Stimulated activated CD8-positive, alpha-beta memory T cell treated with anti-CD3 and anti-CD28 coated beads, Interleukin-4, amount 100 ng/mL, for 1 hour (primary cell): Measurements from ENCODE around the gene FMO1.
"Not testable (repeated sequence)": the region's sequence is repeated elsewhere in the genome, so short reads cannot be mapped to it uniquely, and the experiment has no call there.

Experiments
- DNase-seq, 2 donors: peaks; one replicate each; pipeline ENCODE4 v3.0.0-alpha.2; 2020; ENCODE audit warnings: low read depth in 2 of 2, low spot score in 1 of 2

FMO1 gene

GRCh38 chr1:171279234-171279633 lies 30.9 kb downstream of the FMO1 start:
- no peak for DNase-seq

DNA sequence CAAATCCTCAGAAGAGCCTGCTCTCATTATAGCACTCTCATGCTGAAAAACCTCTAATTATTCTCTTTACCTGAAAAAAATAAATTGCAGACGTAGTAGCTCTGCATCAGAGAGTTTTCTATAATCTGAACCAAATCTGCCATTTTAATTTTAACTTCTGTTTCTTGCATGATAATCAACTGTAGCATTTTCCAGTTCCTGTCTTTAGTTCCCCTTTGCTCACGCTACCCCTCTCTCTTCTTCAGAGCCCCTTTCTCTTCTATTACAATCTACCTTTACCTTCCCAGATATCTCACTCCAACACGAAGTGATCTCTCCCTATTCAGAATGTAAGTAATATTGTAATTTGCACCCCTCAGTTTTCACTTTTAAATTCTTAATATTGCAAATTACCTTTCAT lies 31.4 kb downstream of the FMO1 start:
- no peak for DNase-seq

DNA sequence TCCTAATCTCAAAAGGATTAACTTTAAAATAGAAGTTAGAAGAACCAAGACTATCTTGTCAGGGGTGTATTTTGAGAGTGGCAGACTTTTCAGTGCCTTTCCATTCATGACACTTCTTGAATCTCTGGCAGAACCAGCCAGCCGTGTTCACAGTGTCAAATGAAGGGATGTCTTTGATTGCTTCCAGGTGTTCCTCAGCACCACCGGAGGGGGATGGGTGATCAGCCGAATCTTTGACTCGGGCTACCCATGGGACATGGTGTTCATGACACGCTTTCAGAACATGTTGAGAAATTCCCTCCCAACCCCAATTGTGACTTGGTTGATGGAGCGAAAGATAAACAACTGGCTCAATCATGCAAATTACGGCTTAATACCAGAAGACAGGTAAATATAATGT lies 32.3 kb downstream of the FMO1 start:
- DNase-seq = no peak

GRCh38 chr1:171286032-171286705 lies 37.9 kb downstream of the FMO1 start:
- no peak for DNase-seq

DNA sequence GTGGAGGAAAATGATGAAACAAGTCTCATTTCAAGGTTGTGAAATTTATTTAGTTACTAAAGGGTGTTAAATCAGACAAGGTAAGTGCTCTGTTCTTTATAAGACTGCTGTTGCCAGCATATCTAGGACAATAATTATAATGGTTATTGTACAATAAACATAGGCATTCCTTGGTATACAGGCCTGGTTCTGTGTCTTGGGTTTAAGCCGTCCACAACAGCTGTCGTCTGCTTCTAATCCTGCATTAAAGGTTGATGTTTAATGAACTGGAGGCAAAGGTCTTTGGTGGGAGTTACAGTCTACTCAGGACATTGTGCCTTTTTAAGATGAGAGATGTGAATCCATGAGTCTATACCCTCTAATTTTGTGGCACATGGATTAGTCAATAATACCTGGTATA lies 42.3 kb downstream of the FMO1 start:
- no peak for DNase-seq

DNA sequence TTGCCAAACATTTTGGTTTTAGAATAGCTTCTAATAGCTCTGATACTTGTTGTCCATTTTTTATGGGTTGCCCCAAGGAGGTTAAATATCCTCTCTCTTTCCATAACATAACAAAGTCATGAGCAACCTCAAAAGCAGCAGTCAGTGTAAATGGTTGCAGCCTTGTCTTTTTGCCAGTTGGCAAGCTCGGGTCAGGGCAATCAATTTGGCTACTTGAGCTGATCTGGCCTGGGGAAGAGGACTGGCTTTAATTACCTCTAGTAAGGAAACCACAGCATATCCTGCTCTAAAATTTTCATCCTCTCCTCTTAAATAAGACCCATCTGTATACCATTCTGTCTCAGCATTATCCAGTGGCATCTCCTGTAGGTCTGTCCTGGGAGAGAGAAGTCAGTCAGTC lies 44.5 kb downstream of the FMO1 start:
- no peak for DNase-seq

DNA sequence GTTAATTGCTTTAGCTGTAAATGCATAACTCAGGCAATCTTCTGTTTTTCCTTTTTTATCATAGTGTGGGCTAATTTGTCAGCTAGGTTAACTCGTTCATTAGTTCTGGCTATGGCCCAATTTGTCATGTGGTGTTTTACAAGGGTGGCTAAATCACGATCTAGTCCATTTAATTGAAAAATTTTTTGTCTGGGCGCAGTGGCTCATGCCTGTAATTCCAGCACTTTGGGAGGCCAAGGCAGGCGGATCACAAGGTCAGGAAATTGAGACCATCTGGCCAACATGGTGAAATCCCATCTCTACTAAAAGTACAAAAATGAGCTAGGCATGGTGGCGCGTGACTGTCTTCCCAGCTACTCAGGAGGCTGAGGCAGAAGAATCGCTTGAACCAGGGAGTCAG lies 47.1 kb downstream of the FMO1 start:
- not testable (repeated sequence) for DNase-seq

DNA sequence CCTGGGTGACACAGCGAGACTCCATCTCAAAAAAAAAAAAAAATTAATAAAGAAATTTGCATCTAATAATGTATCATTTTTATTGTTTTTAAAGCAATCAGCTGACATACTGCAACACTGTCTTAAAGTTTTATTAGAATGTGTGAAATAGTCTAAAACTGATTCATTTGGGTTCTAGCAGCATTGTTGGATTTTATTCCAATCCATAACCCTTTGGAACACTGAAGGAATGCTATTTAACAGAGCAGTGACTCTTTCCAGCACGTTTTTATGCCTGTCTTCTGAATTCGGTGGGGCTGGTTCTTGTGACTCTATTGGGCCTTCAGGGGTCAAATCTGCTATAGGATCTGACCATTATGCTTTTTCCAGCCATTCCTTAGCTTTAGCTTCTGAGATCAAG lies 47.5 kb downstream of the FMO1 start:
- DNase-seq = no peak

GRCh38 chr1:171296897-171297296 lies 48.6 kb downstream of the FMO1 start:
- no peak for DNase-seq

DNA sequence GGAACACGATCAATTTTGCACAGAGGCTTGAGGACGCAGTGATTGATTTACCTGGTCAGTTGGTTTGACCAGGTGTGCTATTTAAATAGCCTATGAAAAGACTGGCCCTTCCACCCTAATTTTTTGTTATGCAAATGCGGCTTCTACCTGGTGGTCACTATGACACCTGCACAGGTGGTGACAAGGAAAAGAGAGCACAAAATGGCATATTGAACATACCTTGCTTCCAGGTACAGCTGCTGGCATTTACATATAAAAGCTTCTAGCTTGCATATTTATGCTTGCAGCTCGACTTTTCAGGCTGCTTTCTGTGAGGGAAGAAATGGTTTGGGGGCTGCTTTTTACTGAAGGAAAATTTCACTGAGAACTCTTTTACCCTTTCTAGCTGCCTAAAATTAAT lies 50.4 kb downstream of the FMO1 start:
- DNase-seq = no peak

GRCh38 chr1:171299342-171299741 lies 51.0 kb downstream of the FMO1 start:
- no peak for DNase-seq

DNA sequence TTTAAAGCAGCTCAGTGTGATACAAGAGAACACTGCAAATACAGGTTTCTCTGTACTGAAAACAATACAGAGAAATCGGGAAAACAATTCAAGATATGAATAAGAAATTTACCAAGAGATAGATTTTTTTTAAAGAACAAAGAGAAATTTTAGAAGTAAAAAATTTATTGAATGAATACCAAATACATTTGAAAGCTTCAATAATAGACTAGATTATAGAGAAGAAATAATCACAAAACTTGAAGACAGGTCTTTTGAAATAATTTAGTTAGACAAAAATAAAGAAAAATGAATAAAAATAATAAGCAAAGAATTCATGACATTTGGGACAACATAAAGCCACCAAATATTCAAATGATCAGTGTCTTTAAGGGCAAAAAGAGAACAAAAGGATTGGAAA lies 52.1 kb downstream of the FMO1 start:
- no peak for DNase-seq

DNA sequence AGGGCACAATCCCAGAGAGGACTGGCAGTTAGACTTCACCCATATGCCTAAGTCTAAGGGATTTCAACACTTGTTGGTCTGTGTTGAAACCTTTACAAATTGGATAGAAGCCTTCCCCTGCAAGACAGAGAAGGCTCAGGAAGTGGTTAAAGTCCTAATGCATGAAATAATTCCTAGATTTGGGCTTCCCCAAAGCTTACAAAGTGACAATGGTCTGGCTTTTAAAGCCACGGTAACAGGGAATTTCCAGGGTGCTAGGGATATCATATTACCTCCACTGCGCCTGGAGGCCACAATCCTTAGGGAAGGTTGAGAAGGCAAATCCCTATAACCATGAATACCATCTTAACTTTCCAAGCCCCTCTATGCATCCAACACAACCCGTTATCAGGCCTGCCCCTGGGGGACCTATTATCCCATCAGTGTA lies 62.4 kb downstream of the FMO1 start:
- no peak for DNase-seq

DNA sequence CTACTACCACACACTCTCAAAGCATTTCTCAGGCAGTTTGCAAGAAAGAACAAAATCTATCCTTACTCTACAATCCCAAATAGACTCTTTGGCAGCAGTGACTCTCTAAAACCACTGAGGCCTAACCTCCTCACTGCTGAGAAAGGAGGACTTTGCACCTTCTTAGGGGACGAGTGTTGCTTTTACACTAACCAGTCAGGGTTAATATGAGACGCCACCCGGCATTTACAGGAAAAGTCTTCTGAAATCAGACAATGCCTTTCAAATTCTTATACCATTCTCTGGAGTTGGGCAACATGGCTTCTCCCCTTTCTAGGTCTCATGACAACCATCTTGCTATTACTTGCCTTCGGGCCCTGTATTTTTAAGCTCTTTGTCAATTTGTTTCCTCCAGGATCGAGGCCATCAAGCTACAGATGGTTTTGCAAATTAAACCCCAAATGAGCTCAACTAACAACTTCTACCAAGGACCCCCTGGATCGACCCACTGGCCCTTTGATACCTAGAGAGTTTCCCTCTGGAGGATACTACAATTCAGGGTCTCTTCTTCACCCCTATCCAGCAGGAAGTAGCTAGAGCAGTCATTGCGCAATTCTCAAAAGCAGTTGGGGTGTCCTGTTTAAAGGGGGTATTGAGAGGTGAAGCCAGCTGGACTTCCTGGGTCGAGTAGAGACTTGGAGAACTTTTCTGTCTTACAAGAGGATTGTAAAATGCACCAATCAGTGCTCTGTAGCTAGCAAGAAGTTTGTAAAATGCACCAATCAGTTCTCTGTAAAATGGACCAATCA lies 63.7 kb downstream of the FMO1 start:
- no peak for DNase-seq

- DNase-seq = no peak
Measured at GRCh38 chr1:171313319-171313834, 65.1 kb downstream of the FMO1 start.

GRCh38 chr1:171313835-171314320 lies 65.6 kb downstream of the FMO1 start, which contains the start of gene FMO4:
FMO4 (plus strand) TSS chr1:171314183; CDS start chr1:171319826, 5,643 bp downstream.
- peak; percentile 28 to 57 for DNase-seq

GRCh38 chr1:171329251-171329650 lies 81.0 kb downstream of the FMO1 start:
- DNase-seq = no peak

GRCh38 chr1:171334024-171334640 lies 85.8 kb downstream of the FMO1 start:
- DNase-seq = no peak
